GM19452 (cell line): Measurements from ENCODE around the gene MYH9.
"Not testable (repeated sequence)": the region's sequence is repeated elsewhere in the genome, so short reads cannot be mapped to it uniquely, and the experiment has no call there.

Experiments used
- ATAC-seq: cut with Tn5 transposase; IDR thresholded peaks from one replicate; pipeline ENCODE4 v1.9.1; 2021; ENCODE audit not compliant: unreplicated experiment

MYH9 gene

DNA sequence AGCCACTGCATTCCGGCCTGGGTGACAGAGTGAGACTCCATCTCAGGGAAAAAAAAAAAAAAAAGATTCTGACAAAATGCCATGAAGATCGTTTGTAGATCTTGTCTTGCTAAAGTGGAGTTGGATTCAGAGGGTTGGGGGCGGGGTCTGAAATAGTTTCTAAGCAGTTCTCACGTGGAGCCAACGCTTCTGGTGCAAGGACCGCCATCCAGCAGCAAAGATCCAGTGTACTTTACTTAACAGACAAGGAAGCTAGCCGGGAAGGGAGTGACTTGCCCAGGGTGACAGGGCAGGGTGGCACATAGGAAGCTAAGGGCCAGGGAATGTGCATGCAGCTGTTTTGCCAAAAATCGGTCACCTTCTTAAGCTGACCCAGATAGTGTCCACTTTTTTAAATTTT, 107.4 kb downstream of the MYH9 start:
- no peak for ATAC-seq

GRCh38 chr22:36279219-36279666, 108.5 kb downstream of the MYH9 start:
- no peak for ATAC-seq

- ATAC-seq = no peak
Observed at GRCh38 chr22:36277482-36278291, 110.1 kb downstream of the MYH9 start.

DNA sequence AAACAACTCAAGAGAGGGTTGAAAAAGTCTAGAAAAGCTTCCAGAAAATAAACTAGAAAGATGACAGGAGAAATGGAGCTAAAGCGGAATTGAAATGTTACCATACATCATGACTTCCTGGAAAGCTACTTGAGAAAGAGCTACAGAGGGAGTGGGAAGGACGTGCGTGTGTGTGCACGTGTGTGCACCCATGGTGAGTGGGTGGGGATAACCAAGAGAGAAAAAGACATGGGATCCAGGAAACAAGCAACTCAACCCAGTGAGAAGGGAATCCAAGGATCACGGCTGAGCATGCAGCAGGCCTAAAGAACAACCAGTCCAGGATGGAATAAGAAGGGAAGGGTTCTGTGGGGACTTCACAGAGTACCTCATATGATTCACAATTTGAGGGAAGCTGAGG, 113.2 kb downstream of the MYH9 start:
- ATAC-seq = no peak

DNA sequence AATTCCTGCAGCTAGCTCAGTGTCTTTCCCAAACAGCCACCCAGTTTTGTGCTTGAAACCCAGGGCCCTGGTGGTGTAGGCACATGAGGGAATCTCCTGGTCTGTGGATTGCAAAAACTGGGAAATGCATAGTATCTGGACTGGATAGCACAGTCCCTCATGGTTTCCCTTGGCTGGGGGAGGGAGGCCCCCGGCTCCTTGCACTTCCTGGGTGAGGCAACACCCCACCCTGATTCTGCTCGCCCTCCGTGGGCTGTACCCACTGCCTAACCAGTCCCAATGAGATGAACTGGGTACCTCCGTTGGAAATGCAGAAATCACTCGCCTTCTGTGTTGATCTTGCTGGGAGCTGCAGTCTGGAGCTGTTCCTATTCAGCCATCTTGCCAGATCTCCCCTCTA, 115.8 kb downstream of the MYH9 start:
- not testable (repeated sequence) for ATAC-seq

DNA sequence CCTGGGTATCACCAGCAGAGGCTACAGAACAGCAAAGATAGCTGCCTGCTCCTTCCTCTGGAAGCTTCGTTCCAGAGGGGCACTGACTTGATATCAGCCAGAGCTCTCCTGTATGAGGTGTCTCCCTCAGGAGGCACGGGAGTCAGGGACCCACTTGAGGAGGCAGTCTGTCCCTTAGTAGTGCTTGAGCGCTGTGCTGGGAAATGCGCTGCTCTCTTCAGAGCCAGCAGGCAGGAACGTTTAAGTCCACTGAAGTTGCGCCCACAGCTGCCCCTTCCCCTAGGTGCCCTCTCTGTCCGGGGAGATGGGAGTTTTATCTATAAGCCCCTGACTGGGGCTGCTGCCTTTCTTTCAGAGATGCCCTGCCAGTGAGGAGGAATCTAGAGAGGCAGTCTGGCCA, 116.5 kb downstream of the MYH9 start:
- not testable (repeated sequence) for ATAC-seq

DNA sequence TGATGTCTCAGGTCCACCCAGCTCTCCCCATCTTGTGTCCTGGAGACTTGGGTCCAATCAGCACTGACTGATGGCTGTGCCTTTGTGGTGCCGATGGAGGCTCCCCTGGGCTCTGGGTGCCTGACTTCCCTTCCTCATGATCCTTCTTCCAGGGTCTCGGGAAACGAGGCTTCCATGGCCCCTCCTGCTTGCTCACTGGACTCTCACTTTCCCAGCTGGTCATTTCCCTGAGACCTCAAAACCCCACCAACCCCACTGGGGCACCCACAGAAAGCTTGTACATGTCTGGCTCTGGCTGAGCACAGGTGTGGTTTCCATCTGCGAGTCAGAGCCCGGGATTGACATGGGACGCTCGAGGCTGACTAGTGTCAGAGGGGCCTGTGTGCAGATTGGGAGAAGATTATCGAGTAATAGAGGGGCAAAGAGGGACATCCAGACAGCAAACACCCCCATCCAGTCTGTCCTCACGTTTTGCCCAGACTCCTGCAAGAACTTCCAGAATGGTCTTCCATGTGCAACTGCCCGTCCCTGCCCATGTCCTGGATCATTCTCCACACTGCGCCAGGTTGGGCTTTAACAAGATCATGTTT, 119.8 kb downstream of the MYH9 start:
- no peak for ATAC-seq

GRCh38 chr22:36267058-36267457, 120.7 kb downstream of the MYH9 start:
- no peak for ATAC-seq

DNA sequence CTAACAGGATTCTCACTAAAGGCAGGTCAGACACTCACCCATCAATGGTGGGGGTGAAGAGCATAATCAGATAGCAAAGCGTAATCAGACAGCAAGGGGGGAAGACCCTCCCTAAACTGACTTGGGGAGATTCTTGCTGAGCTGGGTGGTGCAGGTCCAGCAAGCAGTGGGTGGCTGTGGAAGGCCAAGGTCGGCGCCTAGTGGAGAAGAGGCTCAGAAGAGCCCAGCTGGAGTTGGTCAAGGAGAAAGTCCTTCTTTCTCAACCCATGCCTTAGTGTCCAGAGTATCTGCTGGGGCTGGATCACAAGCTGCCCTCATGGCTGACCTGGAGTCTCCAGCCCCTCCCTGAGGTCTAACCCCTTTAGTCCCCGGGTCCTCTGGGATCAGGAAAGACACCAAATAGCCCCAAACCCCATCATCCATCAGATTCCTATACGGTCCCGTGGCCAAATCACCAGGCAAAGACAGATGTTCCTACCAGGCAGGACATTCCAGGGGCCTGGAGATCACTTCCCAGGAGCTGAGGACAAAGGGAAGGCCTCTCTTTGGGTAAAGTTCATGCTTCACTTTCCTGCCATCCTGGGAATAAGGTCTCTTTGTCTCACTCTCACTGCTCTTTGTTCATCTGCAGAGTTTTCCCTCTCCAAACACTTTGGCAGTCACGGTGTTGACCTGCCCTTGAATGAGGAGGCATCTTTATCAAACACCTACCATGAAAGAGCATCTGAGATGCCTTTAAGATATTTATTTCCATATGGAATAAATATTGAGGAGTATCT, 123.7 kb downstream of the MYH9 start:
- ATAC-seq = not testable (repeated sequence)

GRCh38 chr22:36263216-36263673, 124.5 kb downstream of the MYH9 start:
- not testable (repeated sequence) for ATAC-seq

- ATAC-seq = not testable (repeated sequence)
Observed at GRCh38 chr22:36262307-36262706, 125.5 kb downstream of the MYH9 start.

GRCh38 chr22:36261675-36262074, 126.1 kb downstream of the MYH9 start:
- ATAC-seq = not testable (repeated sequence)

DNA sequence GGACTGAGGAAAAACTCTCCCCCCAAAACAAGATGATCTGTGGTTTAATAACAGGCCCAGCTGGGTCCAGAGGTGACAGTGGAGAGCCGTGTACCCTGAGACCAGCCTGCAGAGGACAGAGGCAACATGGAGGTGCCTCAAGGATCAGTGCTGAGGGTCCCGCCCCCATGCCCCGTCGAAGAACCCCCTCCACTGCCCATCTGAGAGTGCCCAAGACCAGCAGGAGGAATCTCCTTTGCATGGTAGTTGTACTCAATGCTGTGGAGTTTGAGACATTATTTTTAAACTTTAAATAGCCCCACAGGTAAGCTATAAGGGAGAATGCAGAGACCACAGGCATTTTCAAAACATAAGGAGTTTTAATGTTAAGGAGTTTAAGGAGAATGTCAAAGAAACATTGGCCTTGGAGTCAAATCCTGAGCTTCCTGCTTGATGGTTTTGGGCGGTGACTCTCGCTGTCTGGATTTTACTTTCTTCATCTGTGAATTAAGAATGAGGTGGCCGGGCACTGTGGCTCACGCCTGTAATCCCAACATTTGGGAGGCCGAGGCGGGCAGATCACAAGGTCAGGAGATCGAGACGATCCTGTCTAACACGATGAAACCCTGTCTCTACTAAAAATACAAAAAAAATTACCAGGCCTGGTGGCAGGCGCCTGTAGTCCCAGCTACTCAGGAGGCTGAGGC, 128.0 kb downstream of the MYH9 start:
- no peak for ATAC-seq

- ATAC-seq = no peak
Observed at GRCh38 chr22:36258701-36259614, 128.8 kb downstream of the MYH9 start.

DNA sequence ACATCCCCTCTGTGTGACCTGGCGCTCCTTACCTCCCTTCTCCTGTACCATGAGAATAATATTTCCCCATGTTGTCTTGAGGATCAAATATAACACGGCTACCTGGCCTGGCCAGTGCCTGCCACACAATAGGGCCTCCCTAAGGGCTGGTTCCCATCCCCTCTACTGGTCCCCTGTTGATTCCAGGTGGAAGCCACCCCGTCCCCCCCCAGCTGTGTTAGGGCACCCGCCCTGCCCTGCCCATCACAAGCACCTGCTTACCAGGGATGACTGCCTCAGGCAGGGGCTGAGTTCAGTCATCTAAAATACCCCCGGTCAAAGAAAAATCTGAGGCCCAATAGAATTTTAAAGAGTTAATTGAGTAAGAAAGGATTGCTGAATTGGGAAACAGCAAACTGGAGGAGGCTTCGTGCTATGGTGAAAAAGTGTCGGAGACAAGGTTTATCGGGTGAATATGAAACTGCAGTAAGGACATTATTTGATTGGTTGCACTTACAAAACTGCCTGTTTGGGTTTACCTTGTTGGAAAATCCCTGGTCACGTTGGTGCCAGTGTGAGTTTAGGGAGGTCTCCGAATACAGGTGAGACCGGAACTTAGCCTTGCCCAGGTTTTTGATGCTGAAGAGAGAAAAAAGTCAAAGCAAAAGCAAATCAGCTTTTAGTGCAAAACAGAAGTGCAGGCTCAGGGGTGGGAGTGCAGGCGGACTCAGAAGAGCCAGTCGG, 129.7 kb downstream of the MYH9 start:
- no peak for ATAC-seq

- no peak for ATAC-seq
Observed at GRCh38 chr22:36257308-36257707, 130.5 kb downstream of the MYH9 start.

DNA sequence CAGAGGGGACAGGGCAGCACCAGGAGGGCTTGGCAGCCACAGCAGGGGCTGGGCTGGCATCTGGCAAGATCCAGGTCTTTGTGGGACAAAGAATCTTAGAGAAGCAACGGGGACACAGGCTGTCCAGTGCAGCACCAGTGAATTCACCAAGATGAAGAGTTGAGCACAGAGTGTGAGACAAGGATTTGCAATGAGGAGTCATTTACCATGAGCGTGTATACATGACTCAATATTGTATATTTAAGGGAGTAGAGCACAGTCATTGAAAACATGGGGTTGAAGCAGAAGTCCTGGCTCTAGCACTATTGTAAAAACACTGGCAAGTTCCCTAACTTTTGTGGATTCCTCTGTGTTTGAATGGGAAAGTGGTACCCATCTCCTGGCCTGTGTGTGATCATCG, 131.3 kb downstream of the MYH9 start:
- ATAC-seq = no peak

DNA sequence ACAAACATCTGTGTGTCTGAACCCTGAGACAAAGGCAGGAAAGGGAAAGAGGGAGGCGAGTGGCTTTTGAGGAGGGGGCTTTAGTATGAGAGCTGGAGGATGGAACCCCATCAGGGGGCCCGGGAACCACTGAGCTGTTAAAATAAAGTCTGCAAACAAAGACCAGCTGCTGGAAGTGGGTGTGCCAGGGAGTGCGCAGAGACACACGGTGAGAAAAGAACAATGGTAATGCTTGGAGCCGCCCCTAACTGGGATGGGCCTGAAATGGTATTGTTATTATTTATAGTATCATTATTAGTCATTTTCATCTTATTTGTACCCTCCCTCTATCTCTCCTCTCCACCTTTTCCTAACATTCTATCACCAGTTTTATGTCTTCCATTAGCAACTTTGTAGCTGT, 132.2 kb downstream of the MYH9 start:
- ATAC-seq = not testable (repeated sequence)
